CD4-positive, alpha-beta T cell treated with Interleukin-10 for 1 hour (primary cell): ENCODE data around the gene CCDC127.
"Not testable (repeated sequence)": the region's sequence is repeated elsewhere in the genome, so short reads cannot be mapped to it uniquely, and the experiment has no call there.

ENCODE experiments used
- DNase-seq: peaks from one replicate; pipeline ENCODE4 v3.0.0-alpha.2; 2020

CCDC127 gene

DNA sequence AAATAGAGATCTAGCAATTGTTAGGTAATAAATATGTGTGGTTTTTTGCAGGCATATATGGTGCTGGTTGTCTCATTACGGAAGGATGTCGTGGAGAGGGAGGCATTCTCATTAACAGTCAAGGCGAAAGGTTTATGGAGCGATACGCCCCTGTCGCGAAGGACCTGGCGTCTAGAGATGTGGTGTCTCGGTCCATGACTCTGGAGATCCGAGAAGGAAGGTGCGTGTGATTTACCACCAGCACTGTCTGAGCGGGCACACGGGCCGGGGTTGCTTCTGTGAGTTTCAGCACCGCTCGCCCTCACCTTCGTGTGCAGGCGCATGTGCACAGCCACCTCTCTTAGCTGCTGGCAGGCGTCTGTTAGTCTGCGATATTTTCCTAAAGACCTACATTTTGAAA lies 15.5 kb upstream of the CCDC127 start:
- not testable (repeated sequence) for DNase-seq

- no peak for DNase-seq
Measured at GRCh38 chr5:231661-232060, 13.7 kb upstream of the CCDC127 start.

DNA sequence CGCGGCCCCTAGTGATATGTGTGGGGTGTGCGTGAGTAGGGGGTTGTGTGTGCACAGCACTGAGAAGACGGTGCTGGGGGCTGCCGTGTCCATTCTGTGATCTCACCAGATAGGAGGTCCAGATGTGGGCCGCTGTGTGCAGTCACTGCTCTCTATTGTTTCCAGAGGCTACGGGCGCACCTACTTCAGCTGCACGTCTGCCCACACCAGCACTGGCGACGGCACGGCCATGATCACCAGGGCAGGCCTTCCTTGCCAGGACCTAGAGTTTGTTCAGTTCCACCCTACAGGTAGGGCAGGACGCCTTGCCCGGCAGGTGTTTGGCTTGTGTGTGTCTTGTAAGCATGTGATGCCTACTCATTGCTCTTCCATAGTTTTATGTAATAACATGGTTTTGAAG lies 12.8 kb upstream of the CCDC127 start:
- DNase-seq: no peak

- DNase-seq: no peak
Measured at GRCh38 chr5:228886-229285, 10.9 kb upstream of the CCDC127 start.

DNA sequence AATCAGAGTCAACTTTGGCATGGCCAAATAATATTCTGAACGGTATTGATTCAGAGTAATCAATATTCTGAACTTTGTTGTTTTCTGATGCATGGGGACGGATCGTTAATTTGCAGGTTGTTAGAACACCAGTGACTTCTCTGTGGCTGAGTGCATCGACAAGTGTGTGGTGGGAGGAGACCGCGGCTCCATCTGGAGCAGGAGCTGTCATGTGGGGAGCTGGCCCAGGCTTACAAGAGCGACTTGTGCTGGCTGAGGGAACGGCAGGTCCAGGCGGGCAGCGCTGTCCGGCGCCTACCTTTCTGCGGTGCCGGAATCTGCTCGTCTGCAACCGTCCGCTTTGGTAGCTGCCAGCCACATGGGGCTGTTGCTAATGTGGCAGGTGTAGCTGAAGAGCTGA lies 9.4 kb upstream of the CCDC127 start:
- not testable (repeated sequence) for DNase-seq

DNA sequence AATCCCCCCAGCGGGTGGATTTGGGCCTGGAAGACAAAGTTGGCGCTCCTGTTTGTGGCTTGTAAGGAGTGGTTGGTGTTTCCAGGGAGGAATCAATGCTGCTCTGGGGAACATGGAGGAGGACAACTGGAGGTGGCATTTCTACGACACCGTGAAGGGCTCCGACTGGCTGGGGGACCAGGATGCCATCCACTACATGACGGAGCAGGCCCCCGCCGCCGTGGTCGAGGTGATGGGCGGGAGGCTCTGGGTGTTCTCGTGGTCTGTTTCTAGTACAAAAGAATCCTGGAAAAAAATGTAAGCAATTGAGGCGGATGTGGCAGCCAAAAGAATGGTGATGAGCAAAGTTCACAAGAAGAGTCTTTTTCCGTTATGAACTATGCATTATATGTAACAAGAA lies 7.4 kb upstream of the CCDC127 start:
- DNase-seq: no peak

DNA sequence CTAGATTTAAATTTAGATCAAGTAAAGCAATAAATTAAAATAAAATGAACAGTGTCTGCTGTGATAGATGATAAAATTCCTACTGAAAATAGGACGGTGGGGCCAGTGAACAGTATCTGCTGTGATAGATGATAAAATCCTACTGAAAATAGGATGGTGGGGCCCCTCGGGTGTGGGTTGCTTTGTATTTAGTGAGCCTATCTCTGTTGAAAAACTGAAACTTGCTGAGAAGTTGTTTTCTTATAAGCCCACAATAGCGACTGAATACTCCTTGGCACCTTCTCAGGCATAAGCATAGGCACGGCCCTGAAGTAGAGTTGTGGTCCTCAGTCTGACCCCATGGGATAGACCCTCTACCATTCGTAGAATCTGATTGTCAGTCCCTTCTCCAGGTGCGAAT lies 5.8 kb upstream of the CCDC127 start:
- DNase-seq: no peak

DNA sequence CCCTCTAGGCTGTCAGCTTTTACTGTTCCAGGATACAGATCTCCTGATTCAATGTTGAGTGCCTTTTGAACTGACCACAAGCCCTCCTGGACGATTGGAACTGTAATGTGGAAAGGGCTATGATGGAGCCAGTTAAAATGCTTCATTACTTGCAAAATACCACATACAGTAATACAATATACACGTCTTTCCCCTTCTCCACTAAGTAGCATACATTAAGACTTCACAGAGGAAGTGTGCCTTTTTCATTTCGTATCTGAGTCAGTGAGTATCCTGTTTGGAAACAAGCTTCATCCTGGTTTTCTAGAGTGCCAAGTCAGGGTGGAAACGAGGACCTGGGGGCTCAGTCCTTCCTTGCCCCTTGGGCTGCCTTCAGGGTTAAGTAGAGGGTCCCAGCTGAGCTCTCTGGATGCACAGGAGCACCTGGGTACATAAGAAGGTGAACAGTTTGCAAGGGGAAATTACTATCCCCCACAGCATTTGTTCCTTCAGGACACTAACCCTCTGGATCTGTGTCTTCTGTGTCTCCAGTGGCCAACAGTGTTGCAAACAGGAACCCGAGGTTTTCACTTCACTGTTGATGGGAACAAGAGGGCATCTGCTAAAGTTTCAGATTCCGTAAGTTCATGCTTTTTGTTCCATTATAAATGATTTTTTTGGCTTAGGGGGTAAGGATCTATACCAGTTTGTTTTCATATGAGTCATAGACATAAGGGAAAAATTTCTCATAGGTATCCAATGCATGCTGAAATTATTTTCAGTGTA lies 5.2 kb upstream of the CCDC127 start:
- not testable (repeated sequence) for DNase-seq

DNA sequence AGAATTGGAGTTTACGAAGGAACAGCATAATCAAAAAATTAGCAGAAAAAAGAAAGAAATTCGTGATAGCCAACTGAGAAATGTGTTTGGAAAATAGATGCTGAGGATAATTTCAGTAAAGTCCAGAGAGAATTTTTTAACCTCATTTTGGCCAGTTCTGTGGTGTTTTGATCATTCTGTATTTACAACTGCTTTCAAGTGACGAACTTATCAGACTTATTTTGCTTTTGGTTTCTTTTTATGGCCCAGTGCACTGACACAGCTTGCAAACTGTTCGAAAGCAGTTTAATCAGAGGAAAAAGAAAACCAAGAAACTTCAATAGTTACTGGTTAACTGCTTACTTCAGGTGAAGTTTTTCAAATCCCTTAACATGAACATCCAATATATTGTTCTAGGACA lies 2.0 kb upstream of the CCDC127 start:
- peak; percentile 52 for DNase-seq

GRCh38 chr5:219460-219863 lies 1.5 kb upstream of the CCDC127 start:
- DNase-seq: peak; percentile 46

DNA sequence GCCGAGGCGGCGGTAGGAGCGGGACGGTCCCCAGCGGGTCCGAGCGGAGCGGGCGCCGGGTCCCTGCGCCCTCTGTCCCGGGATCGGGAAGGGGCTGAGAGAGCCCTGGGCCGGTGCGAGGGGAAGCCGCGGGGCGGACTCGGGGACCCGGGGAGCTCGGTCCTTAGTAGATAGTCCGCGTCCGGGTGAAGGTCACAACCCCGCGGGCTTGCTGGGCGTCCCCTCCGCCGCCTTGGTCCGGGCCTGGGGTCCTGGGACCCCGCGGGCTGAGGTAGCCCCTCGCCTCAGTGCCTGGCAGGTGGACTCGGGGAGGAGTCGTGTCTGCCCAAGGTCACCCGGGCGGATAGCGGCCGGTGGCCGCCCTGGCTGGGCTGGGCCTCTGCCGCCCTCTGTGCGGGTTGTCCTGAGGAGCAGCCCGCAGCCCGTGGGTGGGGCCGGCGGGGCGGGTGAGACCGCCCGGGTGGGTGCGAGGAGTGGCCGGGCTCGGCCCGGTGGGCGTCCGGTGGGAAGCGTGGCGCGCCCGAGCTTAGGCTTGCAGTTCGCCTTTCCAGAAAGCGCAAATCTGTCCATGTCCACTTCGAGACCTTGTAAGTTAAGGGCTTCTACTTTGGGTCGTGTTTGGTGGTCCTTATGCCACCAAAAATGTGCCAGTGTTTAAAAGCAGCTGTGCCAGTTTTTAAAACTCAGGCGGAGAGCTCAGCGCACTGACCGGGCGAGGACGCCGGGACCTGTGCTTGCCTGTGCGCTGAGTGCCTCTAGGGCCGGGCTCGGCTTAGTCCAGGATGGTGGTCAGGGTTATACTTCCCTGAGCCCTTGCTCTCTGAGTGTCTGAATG lies 721 bp upstream of the CCDC127 start:
- peak; percentile 12 for DNase-seq

DNA sequence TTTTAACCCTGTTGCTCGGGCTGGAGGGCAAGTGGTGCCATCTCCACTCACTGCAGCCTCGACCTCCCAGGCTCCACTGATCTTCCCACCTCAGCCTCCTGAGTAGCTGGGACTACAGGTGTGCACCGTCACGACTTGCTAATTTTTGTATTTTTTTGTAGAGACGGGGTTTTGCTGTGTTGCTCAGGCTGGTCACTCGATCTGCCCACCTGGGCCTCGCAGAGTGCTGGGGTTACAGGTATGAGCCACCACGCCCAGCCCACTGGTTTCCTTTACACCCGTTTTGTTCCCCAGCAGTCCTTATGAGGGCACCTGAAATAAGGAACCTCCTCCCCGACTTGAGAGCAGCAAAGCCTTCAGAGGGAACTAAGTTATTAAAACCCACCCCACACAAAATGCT lies 1.9 kb downstream of the CCDC127 start:
- not testable (repeated sequence) for DNase-seq

DNA sequence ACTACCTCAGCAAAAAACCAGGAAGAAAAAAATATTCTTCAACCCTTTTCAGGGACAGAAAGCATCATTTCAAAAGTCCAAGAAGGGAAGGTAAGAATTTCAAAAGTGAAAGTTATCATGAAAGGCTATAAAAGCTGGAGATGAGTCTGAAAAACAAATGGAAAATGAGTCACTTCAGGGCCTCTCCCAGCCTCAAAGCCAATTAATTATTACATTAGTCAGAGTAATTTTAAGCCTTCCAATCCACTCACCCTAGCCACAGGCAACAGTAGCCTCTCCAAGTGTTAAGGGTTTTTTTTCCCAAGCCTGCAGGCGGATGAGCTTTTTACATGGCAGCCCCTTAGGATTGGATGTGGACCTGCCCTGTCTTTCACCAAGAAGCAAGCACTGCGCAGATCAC lies 2.7 kb downstream of the CCDC127 start:
- DNase-seq: not testable (repeated sequence)

- DNase-seq: no peak
Measured at GRCh38 chr5:213803-214395, 4.1 kb downstream of the CCDC127 start.

- no peak for DNase-seq
Measured at GRCh38 chr5:208449-209114, 9.4 kb downstream of the CCDC127 start.

DNA sequence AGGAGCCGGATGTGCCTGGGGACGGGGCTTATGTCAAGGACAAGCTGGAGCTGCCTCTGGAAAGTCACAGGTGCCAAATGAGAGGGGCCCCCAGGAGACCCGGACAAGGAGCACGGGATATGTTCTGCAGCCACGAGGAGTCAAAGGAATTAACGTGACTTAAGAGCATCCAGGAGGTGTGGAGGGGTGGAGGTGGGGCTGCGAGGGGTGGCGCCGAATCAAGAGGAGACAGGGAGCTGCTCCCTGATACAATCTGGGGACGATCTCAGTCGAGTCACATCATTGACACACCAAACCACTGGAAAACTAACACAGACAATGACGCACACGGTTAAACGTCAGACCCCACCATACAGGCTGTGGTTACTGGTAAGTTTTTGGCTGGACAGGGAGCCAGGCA lies 10.4 kb downstream of the CCDC127 start:
- DNase-seq: no peak

DNA sequence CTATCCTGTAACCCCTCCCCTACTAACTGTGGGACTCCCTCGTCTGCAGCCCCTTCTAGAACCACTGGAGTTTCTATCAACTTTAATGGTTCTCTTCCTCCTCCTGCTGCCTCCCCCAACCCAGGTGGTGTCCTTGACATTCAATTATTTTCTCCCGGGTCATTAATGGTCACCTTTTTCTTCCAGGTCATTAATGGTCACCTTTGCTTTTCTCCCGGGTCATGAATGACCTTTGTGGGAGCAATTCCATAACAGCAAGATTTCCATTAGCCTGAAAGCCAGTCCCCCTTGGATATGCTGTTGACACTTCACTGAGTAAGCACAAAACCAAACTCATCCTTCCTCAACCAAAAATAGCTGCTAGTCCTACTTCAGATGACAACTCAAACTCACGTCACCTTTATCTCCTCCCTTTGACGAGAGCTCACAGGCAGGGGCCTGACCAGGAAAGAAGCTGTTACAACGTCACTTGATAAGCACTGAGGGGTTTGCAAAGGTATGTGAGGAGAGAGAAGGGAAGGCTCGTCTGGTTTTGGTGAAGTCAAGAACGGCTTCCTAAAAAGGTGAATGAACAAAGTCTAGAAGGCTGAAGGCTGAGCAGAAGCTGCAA lies 10.9 kb downstream of the CCDC127 start:
- no peak for DNase-seq

DNA sequence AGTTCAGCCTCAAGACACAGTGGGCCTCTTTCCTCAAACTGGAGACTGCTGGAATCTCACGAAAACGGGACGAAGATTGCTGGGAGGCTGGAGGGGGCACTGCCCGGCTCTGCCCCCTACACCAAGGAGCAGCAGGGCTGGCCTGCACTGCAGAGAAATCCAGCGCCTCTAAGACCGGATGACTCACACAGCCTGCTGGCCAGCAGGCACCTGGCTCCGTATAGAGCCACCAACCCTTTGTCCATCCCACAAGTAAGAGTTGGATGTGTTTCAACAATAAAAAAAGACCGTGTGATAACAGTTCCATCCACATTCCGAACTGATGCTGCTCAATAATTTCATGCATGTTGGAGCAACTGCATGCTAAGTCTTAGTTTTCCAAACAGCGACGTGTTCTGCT lies 11.5 kb downstream of the CCDC127 start:
- DNase-seq: no peak

DNA sequence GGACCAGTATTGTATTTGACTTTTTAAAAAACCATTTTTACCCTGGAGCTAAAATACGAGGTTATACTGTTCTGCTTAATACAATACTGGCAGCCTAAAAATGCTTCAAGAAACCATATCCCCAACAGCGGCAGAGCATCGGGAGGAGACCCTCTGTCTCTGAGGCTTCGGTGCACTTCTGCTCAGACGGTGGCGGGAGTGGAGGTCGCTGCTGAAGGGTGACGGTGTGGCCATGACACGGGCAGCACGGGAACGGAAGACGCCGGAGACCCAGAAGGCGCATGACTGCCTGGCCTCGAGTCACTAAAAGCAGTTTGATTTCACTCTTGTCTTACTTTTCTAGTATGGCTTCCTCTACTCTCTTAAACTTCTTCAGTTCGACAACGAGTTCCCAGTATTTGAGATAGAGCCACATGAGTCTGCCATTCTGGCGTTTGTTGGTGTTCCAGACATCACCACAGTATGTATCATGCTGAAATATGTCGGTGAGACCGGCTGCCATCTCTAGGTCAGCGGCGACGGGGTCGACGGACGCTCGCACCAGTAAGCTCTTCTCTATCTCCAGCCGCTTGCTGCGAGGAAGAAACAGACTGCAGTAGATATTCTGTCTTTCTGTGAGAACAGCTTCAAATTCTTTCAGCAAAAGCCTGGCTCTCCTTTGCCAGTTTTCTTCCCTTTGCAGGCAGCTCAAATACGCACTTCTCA lies 12.8 kb downstream of the CCDC127 start:
- no peak for DNase-seq

GRCh38 chr5:204462-204861 lies 13.5 kb downstream of the CCDC127 start:
- DNase-seq: no peak

DNA sequence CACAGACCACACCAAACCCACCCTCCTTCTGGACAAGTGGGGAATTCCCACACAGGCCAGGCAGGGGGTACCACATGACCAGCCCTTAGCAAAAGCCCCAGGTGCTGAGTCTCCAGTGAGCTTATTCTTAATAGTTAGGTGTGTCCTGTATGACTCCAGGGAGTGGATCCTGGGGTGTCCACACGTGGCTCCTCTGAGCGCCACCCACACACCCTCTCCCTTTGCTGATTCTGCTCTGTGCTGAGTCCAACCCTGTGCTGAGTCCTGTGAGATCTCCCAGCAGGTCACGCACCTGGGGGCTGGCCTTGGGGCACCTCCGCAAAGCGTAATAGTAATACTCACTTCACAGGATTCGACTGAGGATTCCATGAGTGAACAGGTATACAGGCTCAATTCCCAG lies 14.0 kb downstream of the CCDC127 start:
- no peak for DNase-seq

- DNase-seq: no peak
Measured at GRCh38 chr5:203246-203930, 14.6 kb downstream of the CCDC127 start.
